Duodenal mucosa (tissue), 2 donors: ENCODE results near the gene CTSE.
"Not testable (repeated sequence)": the region's sequence is repeated elsewhere in the genome, so short reads cannot be mapped to it uniquely, and the experiment has no call there.

ENCODE experiments used
- H3K27ac ChIP-seq: one replicate; pipeline ENCODE4 v1.7.0; 2013; ENCODE audit warnings: low read depth, low read length
- H3K27me3 ChIP-seq, 2 donors: one replicate each; pipeline ENCODE4 v1.7.0; 2013; ENCODE audit warnings: low read length in 2 of 2, control low read depth in 1 of 2; ENCODE audit not compliant: insufficient read depth in 2 of 2, control insufficient read depth in 1 of 2
- H3K36me3 ChIP-seq, 2 donors: one replicate each; pipeline ENCODE4 v1.7.0; 2013; ENCODE audit warnings: low read length in 2 of 2, control low read depth in 1 of 2; ENCODE audit not compliant: insufficient read depth in 2 of 2, control insufficient read depth in 1 of 2
- H3K4me1 ChIP-seq, 2 donors: one replicate each; pipeline ENCODE4 v1.7.0; 2013; ENCODE audit warnings: low read length in 2 of 2, control low read depth in 1 of 2; ENCODE audit not compliant: insufficient read depth in 2 of 2, control insufficient read depth in 1 of 2
- H3K4me3 ChIP-seq, 2 donors: one replicate each; pipeline ENCODE4 v1.7.0; 2013; ENCODE audit warnings: low read length in 2 of 2, low read depth in 1 of 2
- H3K9ac ChIP-seq, 2 donors: one replicate each; pipeline ENCODE4 v1.7.0; 2013; ENCODE audit warnings: low read length in 2 of 2, low read depth in 1 of 2
- H3K9me3 ChIP-seq, 2 donors: one replicate each; pipeline ENCODE4 v1.7.0; 2013; ENCODE audit warnings: low read length in 2 of 2, control low read depth in 1 of 2; ENCODE audit not compliant: control insufficient read depth in 1 of 2

Gene CTSE

GRCh38 chr1:206023695-206024094 is at the start of gene CTSE:
Gene CTSE (minus strand): TSS chr1:206023895. CDS start chr1:206023791, 104 bp downstream.
- H3K4me3 ChIP-seq: peak within 1 kb of the TSS; percentile 46 to 55
- H3K27ac ChIP-seq: no peak within 1 kb of the TSS
- H3K4me1 ChIP-seq: peaks cover 24 to 32% of the 10 kb centered on the region in 2 donors
- H3K36me3 ChIP-seq: no peaks in the 10 kb centered on the region
- H3K9ac ChIP-seq: peak within 1 kb of the TSS in 1 of 2 donors; percentile 3
- H3K9me3 ChIP-seq: no peaks in the 10 kb centered on the region
- no peaks in the 10 kb centered on the region for H3K27me3 ChIP-seq

- Histone ChIP-seq H3K27me3 (no peaks in the 10 kb centered on the region), H3K9me3 (no peaks in the 10 kb centered on the region), H3K9ac (no peak overlapping the region), H3K36me3 (no peaks in the 10 kb centered on the region), H3K4me1 (peaks cover 6 to 8% of the 10 kb centered on the region in 2 donors), H3K4me3 (no peak overlapping the region), H3K27ac (no peak overlapping the region)
These were observed 47.1 kb upstream of the CTSE start for GRCh38 chr1:206070627-206071304.

GRCh38 chr1:206068314-206068713 is 44.6 kb upstream of the CTSE start:
- peaks cover 6 to 8% of the 10 kb centered on the region in 2 donors for H3K4me1 ChIP-seq
- no peaks in the 10 kb centered on the region for H3K27me3 ChIP-seq
- H3K36me3 ChIP-seq: no peaks in the 10 kb centered on the region
- H3K4me3 ChIP-seq: no peak overlapping the region
- H3K27ac ChIP-seq: no peak overlapping the region
- no peak overlapping the region for H3K9ac ChIP-seq
- H3K9me3 ChIP-seq: no peaks in the 10 kb centered on the region

- H3K36me3 ChIP-seq: no peaks in the 10 kb centered on the region
- no peak overlapping the region for H3K27ac ChIP-seq
- H3K4me3 ChIP-seq: no peak overlapping the region
- H3K9me3 ChIP-seq: no peaks in the 10 kb centered on the region
- H3K4me1 ChIP-seq: peaks cover 6 to 8% of the 10 kb centered on the region in 2 donors
- H3K9ac ChIP-seq: no peak overlapping the region
- no peaks in the 10 kb centered on the region for H3K27me3 ChIP-seq
These were observed 44.0 kb upstream of the CTSE start for GRCh38 chr1:206067486-206068227.

GRCh38 chr1:206066479-206067171 is 42.9 kb upstream of the CTSE start:
- Histone ChIP-seq H3K4me1 (peaks cover 6 to 8% of the 10 kb centered on the region in 2 donors), H3K27me3 (no peaks in the 10 kb centered on the region), H3K9ac (no peak overlapping the region), H3K4me3 (no peak overlapping the region), H3K9me3 (no peaks in the 10 kb centered on the region), H3K27ac (no peak overlapping the region), H3K36me3 (no peaks in the 10 kb centered on the region)

- H3K36me3 ChIP-seq: no peaks in the 10 kb centered on the region
- H3K9ac ChIP-seq: no peak overlapping the region
- H3K9me3 ChIP-seq: no peaks in the 10 kb centered on the region
- H3K4me3 ChIP-seq: no peak overlapping the region
- peaks cover 6 to 8% of the 10 kb centered on the region in 2 donors for H3K4me1 ChIP-seq
- H3K27me3 ChIP-seq: no peaks in the 10 kb centered on the region
- H3K27ac ChIP-seq: no peak overlapping the region
These were observed 42.0 kb upstream of the CTSE start for GRCh38 chr1:206065547-206066145.

- H3K4me3 ChIP-seq, H3K27ac ChIP-seq, H3K9ac ChIP-seq, H3K36me3 ChIP-seq, H3K27me3 ChIP-seq, H3K9me3 ChIP-seq, H3K4me1 ChIP-seq: not testable (repeated sequence)
These were observed 40.8 kb upstream of the CTSE start for GRCh38 chr1:206064501-206064900.

GRCh38 chr1:206064001-206064400 is 40.3 kb upstream of the CTSE start:
- not testable (repeated sequence) for H3K4me1 ChIP-seq, H3K27me3 ChIP-seq, H3K9ac ChIP-seq, H3K36me3 ChIP-seq, H3K9me3 ChIP-seq, H3K27ac ChIP-seq, H3K4me3 ChIP-seq

GRCh38 chr1:206062464-206062863 is 38.8 kb upstream of the CTSE start:
- no peak overlapping the region for H3K4me3 ChIP-seq
- H3K9me3 ChIP-seq: no peaks in the 10 kb centered on the region
- H3K9ac ChIP-seq: no peak overlapping the region
- H3K36me3 ChIP-seq: no peaks in the 10 kb centered on the region
- H3K27me3 ChIP-seq: no peaks in the 10 kb centered on the region
- no peak overlapping the region for H3K27ac ChIP-seq
- peaks cover under 1 to 6% of the 10 kb centered on the region in 2 donors for H3K4me1 ChIP-seq

- H3K9ac ChIP-seq: no peak overlapping the region
- H3K27me3 ChIP-seq: no peaks in the 10 kb centered on the region
- H3K36me3 ChIP-seq: no peaks in the 10 kb centered on the region
- H3K4me1 ChIP-seq: no peaks in the 10 kb centered on the region
- no peak overlapping the region for H3K27ac ChIP-seq
- H3K9me3 ChIP-seq: no peaks in the 10 kb centered on the region
- no peak overlapping the region for H3K4me3 ChIP-seq
These were observed 37.1 kb upstream of the CTSE start for GRCh38 chr1:206060844-206061243.
